HepG2 (cell line): ENCODE results near the gene TGFA. TPM values are rescaled to one million over a fixed set of nuclear protein-coding genes. Genes with fewer than 3 reads are reported as not detected.

Experiments
- CTCF ChIP-seq: sonication (generic); formaldehyde crosslinking; IDR thresholded peaks from 2 replicates; pipeline ENCODE4 v1.5.0; 2020; ENCODE audit warnings: mild to moderate bottlenecking, missing genetic modification reagents, moderate library complexity
- ERF ChIP-seq: IDR thresholded peaks from 2 replicates; pipeline ENCODE4 v1.6.1; 2018; ENCODE audit warnings: missing biosample characterization, missing genetic modification reagents
- KDM1A ChIP-seq: IDR thresholded peaks from 2 replicates; pipeline ENCODE4 v1.6.1; 2016; ENCODE audit warnings: missing compliant biosample characterization
- KDM5A ChIP-seq: fragments of 200-600 bp; sonication (generic); IDR thresholded peaks from 2 replicates; pipeline ENCODE4 v1.7.0; 2018; ENCODE audit warnings: antibody characterized with exemption, mild to moderate bottlenecking, low read length, borderline replicate concordance
- PHF21A ChIP-seq: sonication (generic); formaldehyde crosslinking; IDR thresholded peaks from 2 replicates; pipeline ENCODE4 v1.5.0; 2020; ENCODE audit warnings: mild to moderate bottlenecking, missing genetic modification reagents
- PRMT3 ChIP-seq: sonication (generic); formaldehyde crosslinking; IDR thresholded peaks from 2 replicates; pipeline ENCODE4 v1.8.1; 2022; ENCODE audit warnings: low read depth, mild to moderate bottlenecking, moderate library complexity, missing genetic modification reagents, borderline replicate concordance
- RFX3 ChIP-seq: IDR thresholded peaks from 2 replicates; pipeline ENCODE4 v1.6.1; 2016; ENCODE audit warnings: missing biosample characterization, missing genetic modification reagents
- ZNF318 ChIP-seq: sonication (generic); formaldehyde crosslinking; IDR thresholded peaks from 2 replicates; pipeline ENCODE4 v1.4.0; 2020; ENCODE audit warnings: mild to moderate bottlenecking, missing genetic modification reagents
- ZNF549 ChIP-seq: sonication (generic); formaldehyde crosslinking; IDR thresholded peaks from 2 replicates; pipeline ENCODE4 v1.5.0; 2020; ENCODE audit warnings: missing genetic modification reagents
- ZNF841 ChIP-seq: sonication (generic); formaldehyde crosslinking; IDR thresholded peaks from 2 replicates; pipeline ENCODE4 v1.8.1; 2023; ENCODE audit warnings: missing genetic modification reagents, borderline replicate concordance
- ZSCAN29 ChIP-seq: sonication (generic); formaldehyde crosslinking; conservative IDR thresholded peaks from 2 replicates; pipeline ENCODE4 v1.4.0; 2020; ENCODE audit warnings: mild to moderate bottlenecking, missing genetic modification reagents
- polyA plus RNA-seq, 8 experiments: library from polyadenylated mRNA; depleted of rRNA in 3 of 8; stranded (reverse) in 7 of 8; unstranded in 1 of 8; fragments of >200 nt; fragmentation: Illumina TruSeq in 4 of 8; extraction: Trizol in 4 of 8; gene quantifications; 2 replicates each; pipeline versions ENCODE4 v1.2.1 to v1.2.3, GENCODE V29; 2011 to 2016; ENCODE audit warnings: low read depth in 4 of 8, missing spikeins in 1 of 8, mixed read lengths in 1 of 8; ENCODE audit not compliant: insufficient read depth in 1 of 8
- total RNA-seq, 5 experiments: library from RNA; depleted of rRNA; stranded (reverse); fragments of >200 nt; fragmentation: Illumina TruSeq; extraction: Trizol; gene quantifications; 2 replicates each; pipeline ENCODE4 v1.2.3, GENCODE V29; 2016; ENCODE audit warnings: low read depth in 1 of 5
- TF ChIP-seq, protein P1 (sequence below): sonication (generic); formaldehyde crosslinking; IDR thresholded peaks from 2 replicates; pipeline ENCODE4 v1.4.0; 2020; ENCODE audit warnings: missing genetic modification reagents
- TF ChIP-seq, protein P2 (sequence below): sonication (generic); formaldehyde crosslinking; IDR thresholded peaks from 2 replicates; pipeline ENCODE4 v1.9.0; 2022; ENCODE audit warnings: low read depth, missing genetic modification reagents
- TF ChIP-seq, protein P3 (sequence below): sonication (generic); formaldehyde crosslinking; IDR thresholded peaks from 2 replicates; pipeline ENCODE4 v1.5.1; 2020; ENCODE audit warnings: mild to moderate bottlenecking, missing genetic modification reagents, moderate library complexity

TGFA gene
- total and polyA plus RNA-seq, 2 of the 13 experiments (the other 11 are each of a cell fraction or from before 2014, with no cell fraction given) = 7.8 to 15.3 TPM

DNA sequence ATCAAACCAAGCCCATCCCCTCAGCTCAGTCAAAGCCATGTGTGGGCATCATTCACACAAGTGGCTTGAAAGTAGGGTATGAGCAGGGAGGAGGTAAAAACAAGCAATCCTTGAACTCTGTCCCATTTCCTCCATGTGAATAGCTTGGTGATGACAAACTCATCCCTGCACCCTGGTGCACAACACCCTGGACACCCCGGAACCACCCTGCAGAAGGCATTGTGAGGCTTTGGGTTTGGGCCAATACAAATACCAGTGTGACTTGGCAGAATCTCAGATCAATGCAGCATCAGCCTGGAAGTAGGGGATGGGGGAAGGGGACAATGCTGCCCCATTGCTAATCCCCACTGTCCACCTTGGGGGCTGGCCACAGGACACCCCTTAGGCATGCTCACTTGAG, 28.6 kb downstream of the TGFA start (continued):
- TF ChIP-seq, protein P1, sequence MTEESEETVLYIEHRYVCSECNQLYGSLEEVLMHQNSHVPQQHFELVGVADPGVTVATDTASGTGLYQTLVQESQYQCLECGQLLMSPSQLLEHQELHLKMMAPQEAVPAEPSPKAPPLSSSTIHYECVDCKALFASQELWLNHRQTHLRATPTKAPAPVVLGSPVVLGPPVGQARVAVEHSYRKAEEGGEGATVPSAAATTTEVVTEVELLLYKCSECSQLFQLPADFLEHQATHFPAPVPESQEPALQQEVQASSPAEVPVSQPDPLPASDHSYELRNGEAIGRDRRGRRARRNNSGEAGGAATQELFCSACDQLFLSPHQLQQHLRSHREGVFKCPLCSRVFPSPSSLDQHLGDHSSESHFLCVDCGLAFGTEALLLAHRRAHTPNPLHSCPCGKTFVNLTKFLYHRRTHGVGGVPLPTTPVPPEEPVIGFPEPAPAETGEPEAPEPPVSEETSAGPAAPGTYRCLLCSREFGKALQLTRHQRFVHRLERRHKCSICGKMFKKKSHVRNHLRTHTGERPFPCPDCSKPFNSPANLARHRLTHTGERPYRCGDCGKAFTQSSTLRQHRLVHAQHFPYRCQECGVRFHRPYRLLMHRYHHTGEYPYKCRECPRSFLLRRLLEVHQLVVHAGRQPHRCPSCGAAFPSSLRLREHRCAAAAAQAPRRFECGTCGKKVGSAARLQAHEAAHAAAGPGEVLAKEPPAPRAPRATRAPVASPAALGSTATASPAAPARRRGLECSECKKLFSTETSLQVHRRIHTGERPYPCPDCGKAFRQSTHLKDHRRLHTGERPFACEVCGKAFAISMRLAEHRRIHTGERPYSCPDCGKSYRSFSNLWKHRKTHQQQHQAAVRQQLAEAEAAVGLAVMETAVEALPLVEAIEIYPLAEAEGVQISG (CRISPR knock-in tag) = no peak
- TF ChIP-seq, protein P2, sequence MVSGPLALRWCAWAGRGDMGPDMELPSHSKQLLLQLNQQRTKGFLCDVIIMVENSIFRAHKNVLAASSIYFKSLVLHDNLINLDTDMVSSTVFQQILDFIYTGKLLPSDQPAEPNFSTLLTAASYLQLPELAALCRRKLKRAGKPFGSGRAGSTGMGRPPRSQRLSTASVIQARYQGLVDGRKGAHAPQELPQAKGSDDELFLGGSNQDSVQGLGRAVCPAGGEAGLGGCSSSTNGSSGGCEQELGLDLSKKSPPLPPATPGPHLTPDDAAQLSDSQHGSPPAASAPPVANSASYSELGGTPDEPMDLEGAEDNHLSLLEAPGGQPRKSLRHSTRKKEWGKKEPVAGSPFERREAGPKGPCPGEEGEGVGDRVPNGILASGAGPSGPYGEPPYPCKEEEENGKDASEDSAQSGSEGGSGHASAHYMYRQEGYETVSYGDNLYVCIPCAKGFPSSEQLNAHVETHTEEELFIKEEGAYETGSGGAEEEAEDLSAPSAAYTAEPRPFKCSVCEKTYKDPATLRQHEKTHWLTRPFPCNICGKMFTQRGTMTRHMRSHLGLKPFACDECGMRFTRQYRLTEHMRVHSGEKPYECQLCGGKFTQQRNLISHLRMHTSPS (CRISPR knock-in tag) = peak; percentile 86
- TF ChIP-seq ZNF549 (CRISPR knock-in tag) (no peak), RFX3 (CRISPR knock-in tag) (no peak), ZSCAN29 (CRISPR knock-in tag) (no peak), KDM1A (CRISPR knock-in tag) (no peak), CTCF (CRISPR knock-in tag) (no peak), PRMT3 (CRISPR knock-in tag) (no peak), KDM5A (no peak), PHF21A (CRISPR knock-in tag) (no peak), ZNF318 (no peak), ERF (CRISPR knock-in tag) (0 out of 2 replicates have a peak, but pooled peaks have one; percentile 44), ZNF841 (CRISPR knock-in tag) (no peak)
- TF ChIP-seq, protein P3, sequence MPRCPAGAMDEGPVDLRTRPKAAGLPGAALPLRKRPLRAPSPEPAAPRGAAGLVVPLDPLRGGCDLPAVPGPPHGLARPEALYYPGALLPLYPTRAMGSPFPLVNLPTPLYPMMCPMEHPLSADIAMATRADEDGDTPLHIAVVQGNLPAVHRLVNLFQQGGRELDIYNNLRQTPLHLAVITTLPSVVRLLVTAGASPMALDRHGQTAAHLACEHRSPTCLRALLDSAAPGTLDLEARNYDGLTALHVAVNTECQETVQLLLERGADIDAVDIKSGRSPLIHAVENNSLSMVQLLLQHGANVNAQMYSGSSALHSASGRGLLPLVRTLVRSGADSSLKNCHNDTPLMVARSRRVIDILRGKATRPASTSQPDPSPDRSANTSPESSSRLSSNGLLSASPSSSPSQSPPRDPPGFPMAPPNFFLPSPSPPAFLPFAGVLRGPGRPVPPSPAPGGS = no peak
